ENCODE results near the gene TMEM9. TPM values are rescaled to one million over a fixed set of nuclear protein-coding genes. Genes with fewer than 3 reads are reported as not detected.
A peak's percentile ranks its signal among the peaks of the same experiment; 100 is the strongest.

The TMEM9 gene
- total RNA-seq, 6 donors from 2014 or later: 29.3 to 73.6 (median 59.2) TPM

DNA sequence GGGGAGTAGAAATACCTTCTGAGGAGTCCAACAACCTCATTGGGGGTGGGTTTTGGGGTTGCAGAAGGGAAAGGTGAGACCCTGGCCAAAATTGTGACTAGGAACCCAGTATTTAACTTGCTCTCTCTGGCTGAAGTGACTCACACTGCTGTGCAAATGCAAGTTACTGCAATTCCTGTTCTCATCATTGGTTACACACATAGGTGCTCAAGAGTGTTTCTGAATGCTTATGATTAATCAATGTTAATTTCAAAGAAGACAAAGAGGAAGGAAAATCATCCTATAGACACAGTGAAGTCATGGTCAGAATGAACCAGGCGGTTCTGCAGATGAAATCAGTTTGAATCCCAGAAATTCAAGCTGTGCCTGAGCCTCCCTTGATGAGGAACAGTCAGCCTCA, 30.4 kb downstream of the TMEM9 start:
- Histone ChIP-seq H3K36me3 (no peaks in the 10 kb centered on the region), H3K4me3 (no peak overlapping the region), H3K4me1 (peaks cover 0 to 6% (median 0%) of the 10 kb centered on the region in 4 donors), H3K27me3 (no peaks in the 10 kb centered on the region), H3K27ac (no peak overlapping the region), H3K9me3 (no peaks in the 10 kb centered on the region)
- no peak for TF ChIP-seq POLR2AphosphoS5 (IDR thresholded peaks at IDR 0.05)
- DNase-seq (no peak), ATAC-seq (ENCODE audit: low FRiP score in 2 of 2) (no peak)
- 83 to 100% methylated on average over 1 of the region's 1 CpG for WGBS, 2 donors

DNA sequence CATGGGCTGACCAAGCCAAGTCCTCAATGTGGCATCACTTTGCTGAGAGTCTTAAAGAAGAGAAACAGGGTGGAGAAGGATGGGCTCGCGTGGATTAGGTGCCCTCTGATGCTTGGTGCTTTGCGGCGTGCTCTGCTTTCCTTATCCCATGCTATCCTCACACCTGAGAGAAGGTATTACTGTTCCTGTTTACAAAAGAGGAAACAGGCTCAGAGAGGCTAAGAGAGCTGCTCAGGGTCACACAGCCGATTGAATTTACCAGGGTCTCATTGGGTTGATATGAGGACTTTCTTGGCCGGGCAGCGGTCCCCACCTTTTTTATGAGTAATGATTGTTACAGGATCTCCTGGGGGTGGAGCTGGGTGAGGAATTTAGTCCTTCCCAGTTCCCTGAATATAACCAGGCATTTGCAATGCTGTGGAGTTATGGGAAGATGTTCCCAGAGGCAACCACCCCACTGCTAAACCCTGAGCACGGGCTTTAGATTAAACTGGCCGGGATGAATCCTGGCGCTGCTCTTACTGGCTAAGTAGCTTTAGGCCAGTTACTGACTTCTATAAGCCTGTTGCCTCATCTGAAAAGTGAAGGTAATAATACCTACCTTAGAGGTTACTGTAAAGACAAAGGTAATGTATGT, 31.8 kb downstream of the TMEM9 start:
- H3K4me3 ChIP-seq: no peak overlapping the region
- DNase-seq: no peak

GRCh38 chr1:201119206-201120197, 34.8 kb downstream of the TMEM9 start:
- Histone ChIP-seq H3K4me1 (peaks cover 0 to 13% (median 4%) of the 10 kb centered on the region in 4 donors), H3K27me3 (peaks cover 0 to 8% (median 3%) of the 10 kb centered on the region in 4 donors), H3K36me3 (no peaks in the 10 kb centered on the region), H3K27ac (no peak overlapping the region), H3K9me3 (no peaks in the 10 kb centered on the region), H3K4me3 (no peak overlapping the region)
- WGBS, 2 donors: 37 to 38% methylated on average over 6 to 14 of the region's 14 CpGs
- DNase-seq: peak in 1 of 2 donors; percentile 38
- ATAC-seq (ENCODE audit: low FRiP score in 2 of 2): peak in 1 of 2 donors; percentile 24
- TF ChIP-seq POLR2A (IDR thresholded peaks at IDR 0.05): no peak
- no peak for TF ChIP-seq POLR2AphosphoS5 (IDR thresholded peaks at IDR 0.05)
- TF ChIP-seq, protein P1, sequence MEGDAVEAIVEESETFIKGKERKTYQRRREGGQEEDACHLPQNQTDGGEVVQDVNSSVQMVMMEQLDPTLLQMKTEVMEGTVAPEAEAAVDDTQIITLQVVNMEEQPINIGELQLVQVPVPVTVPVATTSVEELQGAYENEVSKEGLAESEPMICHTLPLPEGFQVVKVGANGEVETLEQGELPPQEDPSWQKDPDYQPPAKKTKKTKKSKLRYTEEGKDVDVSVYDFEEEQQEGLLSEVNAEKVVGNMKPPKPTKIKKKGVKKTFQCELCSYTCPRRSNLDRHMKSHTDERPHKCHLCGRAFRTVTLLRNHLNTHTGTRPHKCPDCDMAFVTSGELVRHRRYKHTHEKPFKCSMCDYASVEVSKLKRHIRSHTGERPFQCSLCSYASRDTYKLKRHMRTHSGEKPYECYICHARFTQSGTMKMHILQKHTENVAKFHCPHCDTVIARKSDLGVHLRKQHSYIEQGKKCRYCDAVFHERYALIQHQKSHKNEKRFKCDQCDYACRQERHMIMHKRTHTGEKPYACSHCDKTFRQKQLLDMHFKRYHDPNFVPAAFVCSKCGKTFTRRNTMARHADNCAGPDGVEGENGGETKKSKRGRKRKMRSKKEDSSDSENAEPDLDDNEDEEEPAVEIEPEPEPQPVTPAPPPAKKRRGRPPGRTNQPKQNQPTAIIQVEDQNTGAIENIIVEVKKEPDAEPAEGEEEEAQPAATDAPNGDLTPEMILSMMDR (IDR thresholded peaks at IDR 0.05): peak; percentile 26 to 54 (median 44)
- no peak for TF ChIP-seq EP300 (IDR thresholded peaks at IDR 0.05)

More for the DNA sequence above, 31.8 kb downstream of the TMEM9 start:
- TF ChIP-seq EP300 (IDR thresholded peaks at IDR 0.05): no peak
- TF ChIP-seq, protein P1 (IDR thresholded peaks at IDR 0.05): no peak
- TF ChIP-seq POLR2A (IDR thresholded peaks at IDR 0.05): no peak
- no peak for TF ChIP-seq POLR2AphosphoS5 (IDR thresholded peaks at IDR 0.05)
- no peak for ATAC-seq (ENCODE audit: low FRiP score in 2 of 2)
- WGBS, 2 donors: 90 to 95% methylated on average over 5 to 10 of the region's 10 CpGs
- Histone ChIP-seq H3K9me3 (no peaks in the 10 kb centered on the region), H3K27ac (no peak overlapping the region), H3K4me1 (peaks cover 0 to 6% (median 0%) of the 10 kb centered on the region in 4 donors), H3K36me3 (no peaks in the 10 kb centered on the region), H3K27me3 (no peaks in the 10 kb centered on the region)

DNA sequence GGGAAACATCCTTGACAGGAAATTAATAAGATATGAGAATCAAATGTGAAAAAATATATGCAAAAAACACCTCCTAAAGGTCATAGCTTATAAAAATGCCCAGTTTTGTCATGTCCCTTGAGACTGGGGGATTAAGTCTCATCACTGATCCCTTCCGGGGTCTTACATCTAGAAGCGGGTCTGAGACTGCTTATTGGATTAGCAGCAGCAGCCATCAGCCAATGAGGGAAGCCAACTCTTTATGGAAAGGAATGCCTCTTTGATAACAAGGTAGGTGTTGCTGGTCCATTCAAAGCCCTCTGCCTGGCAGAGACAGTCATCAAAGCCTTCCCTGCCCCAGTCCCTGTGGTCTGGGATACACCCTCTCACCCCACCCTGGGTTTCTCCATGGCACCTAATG, 38.2 kb downstream of the TMEM9 start:
- 93% methylated on average over 2 of the region's 2 CpGs for WGBS, 2 donors
- H3K27me3 ChIP-seq: peaks cover 0 to 9% (median 4%) of the 10 kb centered on the region in 4 donors
- DNase-seq (no peak), ATAC-seq (ENCODE audit: low FRiP score in 2 of 2) (no peak)
- no peaks in the 10 kb centered on the region for H3K9me3 ChIP-seq
- TF ChIP-seq, protein P1 (IDR thresholded peaks at IDR 0.05): no peak
- no peak for TF ChIP-seq POLR2A (IDR thresholded peaks at IDR 0.05)
- no peak for TF ChIP-seq POLR2AphosphoS5 (IDR thresholded peaks at IDR 0.05)
- no peak for TF ChIP-seq EP300 (IDR thresholded peaks at IDR 0.05)
- H3K27ac ChIP-seq: no peak overlapping the region
- H3K36me3 ChIP-seq: no peaks in the 10 kb centered on the region
- peaks cover 0 to 21% (median 12%) of the 10 kb centered on the region in 4 donors for H3K4me1 ChIP-seq
- H3K4me3 ChIP-seq: no peak overlapping the region

DNA sequence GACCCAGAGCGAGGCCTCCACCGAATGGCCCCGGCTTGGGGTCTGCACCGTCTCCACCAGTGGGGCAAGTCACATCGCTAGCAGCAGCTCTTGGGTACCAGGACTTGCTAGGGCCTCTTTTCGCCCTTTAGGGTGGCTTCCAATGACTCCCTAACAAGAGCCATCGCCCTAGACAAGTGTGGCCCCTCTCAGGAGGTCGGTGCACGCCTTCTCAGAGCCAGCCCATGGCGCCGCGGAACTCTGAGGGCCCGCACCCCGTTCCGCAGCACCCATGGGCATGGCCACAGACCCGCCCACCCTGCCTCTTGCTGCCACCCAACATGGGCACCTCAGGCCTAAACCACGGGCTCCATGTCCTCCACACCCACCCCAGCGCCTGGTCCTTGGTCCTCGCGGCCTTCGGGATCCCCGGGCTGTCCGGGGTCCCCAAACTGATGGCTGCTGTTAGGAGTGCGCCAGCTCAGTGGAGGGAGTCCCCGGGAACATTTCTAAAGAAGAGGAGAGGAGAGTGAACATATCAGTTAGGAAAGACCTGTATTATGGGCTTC, 38.8 kb downstream of the TMEM9 start:
- no peaks in the 10 kb centered on the region for H3K36me3 ChIP-seq
- no peaks in the 10 kb centered on the region for H3K9me3 ChIP-seq
- H3K27ac ChIP-seq: no peak overlapping the region
- peaks cover 0 to 23% (median 15%) of the 10 kb centered on the region in 4 donors for H3K4me1 ChIP-seq
- no peak for ATAC-seq (ENCODE audit: low FRiP score in 2 of 2)
- DNase-seq: peak in 1 of 2 donors; percentile 66
- TF ChIP-seq POLR2AphosphoS5 (IDR thresholded peaks at IDR 0.05) (no peak), EP300 (IDR thresholded peaks at IDR 0.05) (no peak)
- peaks cover 0 to 9% (median 4%) of the 10 kb centered on the region in 4 donors for H3K27me3 ChIP-seq
- 95 to 98% methylated on average over 16 to 25 of the region's 25 CpGs for WGBS, 2 donors
- peak overlapping the region in 1 of 4 donors; percentile 63 for H3K4me3 ChIP-seq
